Measurements from ENCODE around the gene TSEN15.

DNA sequence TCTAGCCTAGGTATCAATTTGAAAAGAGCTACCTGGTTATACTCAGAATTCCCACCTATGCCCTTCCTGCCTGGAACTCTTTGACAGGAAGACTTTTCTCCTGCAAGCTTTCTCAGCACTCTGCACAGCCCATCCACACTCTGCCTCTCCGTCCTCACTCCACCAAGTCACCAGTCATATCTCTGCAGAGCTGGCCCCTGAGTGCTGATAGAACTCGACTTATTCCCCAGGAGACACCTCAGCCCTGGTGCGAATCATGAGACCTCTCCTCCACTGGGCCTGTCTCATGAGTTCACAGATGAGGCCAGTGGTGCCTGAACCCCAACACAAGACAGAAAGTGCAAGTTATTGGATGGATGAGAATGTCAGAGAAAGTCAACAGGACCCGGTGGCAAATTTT is 46.0 kb upstream of the TSEN15 start:
- TF ChIP-seq POLR2A (IDR thresholded peaks at IDR 0.05; ENCODE audit: low read length): no peak
- TF ChIP-seq, protein P1, sequence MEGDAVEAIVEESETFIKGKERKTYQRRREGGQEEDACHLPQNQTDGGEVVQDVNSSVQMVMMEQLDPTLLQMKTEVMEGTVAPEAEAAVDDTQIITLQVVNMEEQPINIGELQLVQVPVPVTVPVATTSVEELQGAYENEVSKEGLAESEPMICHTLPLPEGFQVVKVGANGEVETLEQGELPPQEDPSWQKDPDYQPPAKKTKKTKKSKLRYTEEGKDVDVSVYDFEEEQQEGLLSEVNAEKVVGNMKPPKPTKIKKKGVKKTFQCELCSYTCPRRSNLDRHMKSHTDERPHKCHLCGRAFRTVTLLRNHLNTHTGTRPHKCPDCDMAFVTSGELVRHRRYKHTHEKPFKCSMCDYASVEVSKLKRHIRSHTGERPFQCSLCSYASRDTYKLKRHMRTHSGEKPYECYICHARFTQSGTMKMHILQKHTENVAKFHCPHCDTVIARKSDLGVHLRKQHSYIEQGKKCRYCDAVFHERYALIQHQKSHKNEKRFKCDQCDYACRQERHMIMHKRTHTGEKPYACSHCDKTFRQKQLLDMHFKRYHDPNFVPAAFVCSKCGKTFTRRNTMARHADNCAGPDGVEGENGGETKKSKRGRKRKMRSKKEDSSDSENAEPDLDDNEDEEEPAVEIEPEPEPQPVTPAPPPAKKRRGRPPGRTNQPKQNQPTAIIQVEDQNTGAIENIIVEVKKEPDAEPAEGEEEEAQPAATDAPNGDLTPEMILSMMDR (IDR thresholded peaks at IDR 0.05): no peak
- TF ChIP-seq SMC3 (IDR thresholded peaks at IDR 0.05): no peak
- no peak for TF ChIP-seq EP300 (IDR thresholded peaks at IDR 0.05)
- TF ChIP-seq, protein P2, sequence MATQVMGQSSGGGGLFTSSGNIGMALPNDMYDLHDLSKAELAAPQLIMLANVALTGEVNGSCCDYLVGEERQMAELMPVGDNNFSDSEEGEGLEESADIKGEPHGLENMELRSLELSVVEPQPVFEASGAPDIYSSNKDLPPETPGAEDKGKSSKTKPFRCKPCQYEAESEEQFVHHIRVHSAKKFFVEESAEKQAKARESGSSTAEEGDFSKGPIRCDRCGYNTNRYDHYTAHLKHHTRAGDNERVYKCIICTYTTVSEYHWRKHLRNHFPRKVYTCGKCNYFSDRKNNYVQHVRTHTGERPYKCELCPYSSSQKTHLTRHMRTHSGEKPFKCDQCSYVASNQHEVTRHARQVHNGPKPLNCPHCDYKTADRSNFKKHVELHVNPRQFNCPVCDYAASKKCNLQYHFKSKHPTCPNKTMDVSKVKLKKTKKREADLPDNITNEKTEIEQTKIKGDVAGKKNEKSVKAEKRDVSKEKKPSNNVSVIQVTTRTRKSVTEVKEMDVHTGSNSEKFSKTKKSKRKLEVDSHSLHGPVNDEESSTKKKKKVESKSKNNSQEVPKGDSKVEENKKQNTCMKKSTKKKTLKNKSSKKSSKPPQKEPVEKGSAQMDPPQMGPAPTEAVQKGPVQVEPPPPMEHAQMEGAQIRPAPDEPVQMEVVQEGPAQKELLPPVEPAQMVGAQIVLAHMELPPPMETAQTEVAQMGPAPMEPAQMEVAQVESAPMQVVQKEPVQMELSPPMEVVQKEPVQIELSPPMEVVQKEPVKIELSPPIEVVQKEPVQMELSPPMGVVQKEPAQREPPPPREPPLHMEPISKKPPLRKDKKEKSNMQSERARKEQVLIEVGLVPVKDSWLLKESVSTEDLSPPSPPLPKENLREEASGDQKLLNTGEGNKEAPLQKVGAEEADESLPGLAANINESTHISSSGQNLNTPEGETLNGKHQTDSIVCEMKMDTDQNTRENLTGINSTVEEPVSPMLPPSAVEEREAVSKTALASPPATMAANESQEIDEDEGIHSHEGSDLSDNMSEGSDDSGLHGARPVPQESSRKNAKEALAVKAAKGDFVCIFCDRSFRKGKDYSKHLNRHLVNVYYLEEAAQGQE (IDR thresholded peaks at IDR 0.05): no peak
- TF ChIP-seq CEBPB (IDR thresholded peaks at IDR 0.05): no peak
- TF ChIP-seq CHD2 (IDR thresholded peaks at IDR 0.05; ENCODE audit: low read length, partially characterized antibody): no peak
- TF ChIP-seq MAFK (IDR thresholded peaks at IDR 0.05; ENCODE audit: partially characterized antibody): no peak
- no peak for TF ChIP-seq RCOR1 (IDR thresholded peaks at IDR 0.05; ENCODE audit: low read depth, low read length)
- TF ChIP-seq, protein P3, sequence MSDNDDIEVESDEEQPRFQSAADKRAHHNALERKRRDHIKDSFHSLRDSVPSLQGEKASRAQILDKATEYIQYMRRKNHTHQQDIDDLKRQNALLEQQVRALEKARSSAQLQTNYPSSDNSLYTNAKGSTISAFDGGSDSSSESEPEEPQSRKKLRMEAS (IDR thresholded peaks at IDR 0.05): no peak
- TF ChIP-seq MYC (IDR thresholded peaks at IDR 0.05; ENCODE audit: borderline replicate concordance, low read length): no peak
